HG03097 (cell line): ENCODE results near the gene CCR3.

Experiments
- ATAC-seq: cut with Tn5 transposase; IDR thresholded peaks from one replicate; pipeline ENCODE4 v1.9.1; 2021; ENCODE audit not compliant: unreplicated experiment, low FRiP score

Gene CCR3

GRCh38 chr3:46218196-46218709 is 24.0 kb upstream of the CCR3 start:
- no peak for ATAC-seq

- no peak for ATAC-seq
These were observed 20.9 kb upstream of the CCR3 start for GRCh38 chr3:46221391-46221790.

GRCh38 chr3:46221938-46222337 is 20.3 kb upstream of the CCR3 start:
- ATAC-seq: no peak

- no peak for ATAC-seq
These were observed 19.7 kb upstream of the CCR3 start for GRCh38 chr3:46222435-46223161.

DNA sequence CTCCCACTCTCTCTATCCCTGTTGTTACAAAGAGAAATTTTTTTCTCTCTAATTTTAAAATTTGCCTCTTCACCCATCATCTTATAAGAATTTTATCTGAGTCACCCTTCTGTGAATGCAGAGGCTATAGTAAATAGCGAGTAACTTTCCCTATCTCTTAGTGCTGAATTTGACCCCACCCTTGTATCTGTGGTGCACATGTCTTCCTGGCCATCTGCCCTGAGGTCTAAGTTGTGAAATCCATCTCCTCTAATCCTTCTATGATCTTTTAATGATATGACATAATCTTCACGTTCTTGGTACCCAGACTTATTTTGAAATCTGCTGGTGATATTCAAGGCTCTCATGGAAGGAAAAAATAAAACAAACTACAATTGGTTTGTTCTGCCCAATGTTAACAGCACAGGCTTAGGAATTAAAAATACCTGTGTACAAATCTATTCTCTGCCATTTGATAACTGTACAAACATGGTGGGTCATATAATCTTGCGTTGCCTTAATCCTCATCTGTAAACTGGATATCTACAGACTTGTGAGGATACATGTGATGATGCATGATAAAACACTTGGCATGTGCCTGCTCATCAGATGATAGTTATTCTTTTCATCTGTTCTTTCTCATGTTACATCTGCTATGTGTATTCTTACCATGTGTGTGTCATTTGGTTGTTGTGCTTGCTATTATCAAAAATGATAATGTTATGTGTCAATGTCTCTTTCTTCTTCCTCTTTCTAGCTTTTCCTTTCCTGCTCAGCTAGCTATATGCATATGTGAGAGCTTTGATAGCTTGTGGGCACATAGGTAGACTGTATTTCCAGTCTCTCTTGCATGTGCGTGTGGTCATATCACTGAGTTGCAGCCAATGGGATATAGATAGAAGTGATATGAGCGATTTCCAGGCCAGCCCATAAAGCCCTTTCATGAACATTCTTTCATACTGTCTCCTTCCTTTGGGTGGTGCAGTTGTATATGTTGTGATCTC is 13.7 kb upstream of the CCR3 start:
- ATAC-seq: no peak

- no peak for ATAC-seq
These were observed 10.9 kb upstream of the CCR3 start for GRCh38 chr3:46231323-46231722.

- no peak for ATAC-seq
These were observed 9.1 kb upstream of the CCR3 start for GRCh38 chr3:46233194-46233593.

DNA sequence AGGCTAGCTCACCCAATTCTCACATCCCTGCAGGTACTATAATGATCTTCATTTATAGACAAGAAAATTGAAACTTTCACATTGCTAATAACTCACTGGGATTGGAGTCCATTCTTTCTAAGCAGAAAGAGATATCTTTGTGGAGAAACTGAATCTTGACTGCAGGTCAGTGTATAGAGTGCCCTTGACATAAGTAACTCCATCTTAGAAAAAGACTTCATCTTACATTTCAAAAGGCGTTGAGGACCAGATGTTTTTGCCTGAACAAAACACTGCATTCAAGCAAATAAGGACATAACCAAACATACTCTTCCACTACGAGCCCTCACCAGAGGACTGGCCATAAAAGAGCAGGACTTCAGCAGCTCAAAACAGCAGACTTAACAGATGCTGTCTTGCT is 6.8 kb upstream of the CCR3 start:
- ATAC-seq: no peak

GRCh38 chr3:46236294-46237054 is 5.8 kb upstream of the CCR3 start:
- no peak for ATAC-seq

DNA sequence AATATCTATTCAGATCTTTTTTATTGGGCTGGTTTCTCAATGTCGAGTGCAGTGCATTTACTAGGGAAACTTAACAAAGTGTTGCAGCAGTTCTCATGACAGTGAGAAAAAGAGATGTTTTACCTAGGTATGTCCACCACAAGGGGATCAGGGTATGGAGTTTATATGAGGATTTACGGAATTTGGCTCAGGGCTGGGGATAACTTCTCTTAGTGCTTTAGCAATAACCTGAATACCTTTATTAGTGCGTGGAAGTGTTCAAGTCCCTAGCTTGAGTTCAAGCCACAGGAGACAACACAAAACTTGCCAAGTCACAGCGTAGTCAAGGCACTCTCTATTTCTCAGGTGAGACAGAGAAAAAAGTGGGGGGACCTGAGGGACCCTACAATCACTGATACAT is 3.9 kb upstream of the CCR3 start:
- ATAC-seq: no peak

DNA sequence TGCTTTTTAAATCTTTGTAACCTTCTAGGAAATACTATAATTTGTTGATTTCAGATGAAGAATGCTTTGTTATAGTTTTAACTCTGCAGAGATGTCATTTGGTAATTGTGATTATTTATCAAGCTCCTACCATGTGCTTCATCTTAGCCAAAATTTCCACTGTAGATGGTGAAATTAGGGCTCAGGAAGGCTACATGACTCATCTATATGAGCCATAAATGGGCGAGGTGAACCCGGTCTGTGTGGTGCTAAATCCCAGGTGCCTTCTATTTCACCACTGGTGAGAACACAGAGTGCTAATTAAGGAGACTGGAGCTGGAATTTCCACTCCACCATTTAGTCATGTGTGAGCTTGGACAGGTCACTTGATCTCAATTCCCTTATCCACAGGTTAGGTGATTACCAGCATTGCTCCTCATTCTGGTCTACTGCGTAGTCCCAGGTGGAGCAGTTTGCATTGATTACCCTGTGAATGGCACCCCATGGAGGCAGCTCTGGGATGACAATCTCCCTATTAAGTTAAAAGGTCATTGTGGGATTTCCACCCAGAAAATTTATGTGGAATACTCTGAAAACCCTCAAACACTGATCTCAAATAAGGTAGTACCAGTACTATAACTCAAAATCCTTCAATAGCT is 2.8 kb upstream of the CCR3 start:
- no peak for ATAC-seq

DNA sequence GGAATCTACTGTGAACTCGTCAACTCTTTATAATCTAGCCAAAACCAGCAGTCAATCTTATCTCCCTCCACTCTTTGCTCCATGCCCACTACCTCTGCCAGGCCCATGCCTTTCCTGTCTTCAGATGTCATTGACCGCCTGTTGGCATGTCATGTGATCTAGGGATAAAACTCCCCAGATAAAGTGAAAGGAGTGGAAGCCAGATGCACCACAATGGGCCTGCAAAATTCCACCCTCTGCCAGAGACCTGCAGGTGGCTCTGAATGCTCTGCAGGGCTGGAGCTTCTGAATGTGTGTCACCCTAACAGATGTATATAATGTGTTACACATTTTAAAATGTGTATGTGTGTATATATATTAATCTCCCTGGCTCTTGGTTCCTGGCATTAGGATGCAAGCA is 2.3 kb upstream of the CCR3 start:
- no peak for ATAC-seq

DNA sequence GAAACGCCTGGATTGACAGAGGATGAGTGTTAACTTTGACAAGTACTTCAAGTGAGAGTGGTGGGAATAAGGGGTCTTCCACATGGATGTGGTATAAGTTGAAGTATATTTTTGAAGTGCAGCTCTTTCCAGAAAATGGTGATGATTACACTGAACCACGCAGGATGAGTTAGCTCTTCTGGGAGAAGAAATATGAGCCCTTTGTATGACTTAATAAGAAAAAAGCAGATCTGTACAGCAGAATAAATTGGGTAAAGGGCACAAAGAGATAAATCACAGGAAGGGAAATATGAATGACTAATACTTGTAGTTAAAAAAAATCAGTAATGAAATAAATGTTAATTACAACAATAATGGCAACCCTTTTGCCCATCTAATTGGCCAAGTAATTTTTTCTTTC is 1.3 kb downstream of the CCR3 start:
- ATAC-seq: no peak

DNA sequence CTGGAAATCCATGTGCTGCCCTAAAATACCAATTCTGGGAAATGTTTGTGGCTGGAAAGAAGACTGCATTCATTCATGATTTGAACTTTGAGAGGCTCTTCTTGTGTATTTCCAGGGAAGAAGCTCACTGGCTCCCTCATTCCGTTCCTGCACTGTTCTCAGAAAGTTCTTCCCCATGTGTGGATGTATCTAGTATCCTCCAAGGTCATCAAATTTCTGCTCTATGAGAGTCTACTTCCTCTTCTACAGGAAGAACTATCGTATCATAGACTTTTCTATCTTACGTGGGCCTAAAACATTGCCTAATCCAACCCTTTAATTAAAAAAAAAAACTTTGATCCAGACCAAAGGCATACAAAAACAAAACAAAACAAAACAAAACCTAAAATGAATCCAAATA is 2.9 kb downstream of the CCR3 start:
- no peak for ATAC-seq

GRCh38 chr3:46252980-46253379 is 10.7 kb downstream of the CCR3 start:
- no peak for ATAC-seq

GRCh38 chr3:46258525-46258924 is 16.3 kb downstream of the CCR3 start:
- ATAC-seq: no peak

GRCh38 chr3:46261926-46262594 is 19.8 kb downstream of the CCR3 start:
- ATAC-seq: no peak

- no peak for ATAC-seq
These were observed 21.7 kb downstream of the CCR3 start for GRCh38 chr3:46264002-46264401.

DNA sequence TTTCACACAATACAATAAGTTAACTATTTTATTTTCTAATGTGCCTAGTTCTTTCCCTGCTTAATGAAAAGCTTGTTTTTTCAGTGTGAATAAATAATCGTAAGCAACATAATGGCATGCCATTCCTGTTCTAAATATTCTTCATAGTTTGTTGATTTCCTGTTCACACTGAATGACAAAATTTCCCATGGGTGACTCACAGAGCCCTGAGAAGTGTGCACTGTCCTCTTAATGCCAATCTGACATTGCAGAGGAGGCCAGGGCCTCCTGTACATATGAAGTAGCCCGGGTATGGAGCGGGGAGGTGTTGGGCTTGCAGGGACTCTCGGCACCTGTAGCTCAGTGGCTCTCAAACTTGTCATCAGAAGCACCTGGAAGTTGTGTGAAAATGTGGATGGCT is 24.3 kb downstream of the CCR3 start:
- ATAC-seq: no peak

- ATAC-seq: no peak
These were observed 27.3 kb downstream of the CCR3 start for GRCh38 chr3:46269556-46269955.
